IPS-18c (cell line): ENCODE data around the gene CTCFL.
"Not testable (repeated sequence)": the region's sequence is repeated elsewhere in the genome, so short reads cannot be mapped to it uniquely, and the experiment has no call there.

ENCODE experiments used
- H3K4me3 ChIP-seq: 2 replicates; pipeline ENCODE4 v1.7.0; 2013; ENCODE audit warnings: low read depth, mild to moderate bottlenecking, low read length, moderate library complexity; ENCODE audit not compliant: insufficient read depth
- H3K9me3 ChIP-seq: one replicate; pipeline ENCODE4 v1.6.1; 2013; ENCODE audit warnings: mild to moderate bottlenecking, low read length, moderate library complexity; ENCODE audit not compliant: control insufficient read depth, insufficient read depth

Gene CTCFL

DNA sequence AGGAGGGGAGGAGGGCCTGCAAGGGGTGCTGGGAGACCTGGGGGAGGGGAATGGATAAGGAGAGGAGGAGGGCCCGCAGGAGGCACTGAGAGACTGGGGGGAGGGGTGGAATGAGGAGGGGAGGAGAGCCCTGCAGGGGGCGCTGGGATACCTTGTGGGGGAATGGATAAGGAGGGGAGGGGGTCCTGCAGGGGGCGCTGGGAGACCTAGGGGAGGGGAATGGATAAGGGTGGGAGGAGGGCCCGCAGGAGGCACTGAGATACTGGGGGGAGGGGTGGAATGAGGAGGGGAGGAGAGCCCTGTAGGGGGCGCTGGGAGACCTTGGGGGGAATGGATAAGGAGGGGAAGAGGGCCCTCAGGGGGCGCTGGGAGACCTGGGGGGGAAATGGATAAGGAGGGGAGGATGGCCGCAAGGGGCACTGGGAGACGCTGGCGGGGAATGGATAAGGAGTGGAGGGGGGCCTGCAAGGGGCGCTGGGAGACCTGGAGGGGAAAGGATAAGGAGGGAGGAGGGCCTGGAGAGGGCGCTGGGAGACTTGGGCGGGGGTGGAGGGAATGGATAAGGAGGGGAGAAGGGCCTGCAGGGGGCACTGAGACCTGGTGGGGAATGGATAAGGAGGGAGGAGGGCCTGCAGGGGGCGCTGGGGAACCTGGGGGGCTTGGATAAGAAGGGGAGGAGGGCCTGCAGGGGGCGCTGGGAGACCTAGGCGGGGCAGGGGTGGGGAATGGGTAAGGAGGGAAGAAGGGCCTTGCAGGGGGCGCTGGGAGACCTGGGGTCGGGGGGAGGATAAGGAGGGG is 1.3 kb upstream of the CTCFL start:
- no peak overlapping the region for H3K4me3 ChIP-seq
- no peaks in the 10 kb centered on the region for H3K9me3 ChIP-seq

- Histone ChIP-seq H3K4me3 (no peak overlapping the region), H3K9me3 (no peaks in the 10 kb centered on the region)
These were observed 567 bp upstream of the CTCFL start for GRCh38 chr20:57525328-57526086.

DNA sequence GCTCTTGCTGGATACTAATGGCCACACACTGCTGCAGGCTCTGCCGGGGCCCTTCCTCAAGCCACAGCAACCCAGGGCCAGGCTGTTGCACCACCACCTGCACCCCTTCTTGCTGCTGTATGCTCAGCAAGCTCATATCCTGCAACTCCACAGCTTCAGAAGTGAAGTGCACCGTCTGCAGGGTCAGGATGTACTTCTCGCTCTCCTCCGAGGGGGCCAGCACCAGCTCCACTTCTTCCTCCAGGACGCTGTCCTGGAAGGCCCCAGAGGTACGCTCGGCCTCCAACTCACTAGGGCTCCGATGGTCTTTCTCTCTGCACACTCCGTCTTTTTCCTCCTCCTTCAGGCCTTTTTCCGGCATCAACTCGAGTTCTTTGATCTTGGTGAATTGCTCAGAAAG is 1.2 kb downstream of the CTCFL start:
- H3K9me3 ChIP-seq = no peaks in the 10 kb centered on the region
- no peak overlapping the region for H3K4me3 ChIP-seq

- no peaks in the 10 kb centered on the region for H3K9me3 ChIP-seq
- H3K4me3 ChIP-seq = no peak overlapping the region
These were observed 2.4 kb downstream of the CTCFL start for GRCh38 chr20:57522380-57523140.

- no peaks in the 10 kb centered on the region for H3K9me3 ChIP-seq
- no peak overlapping the region for H3K4me3 ChIP-seq
These were observed 7.0 kb downstream of the CTCFL start for GRCh38 chr20:57517904-57518303.

DNA sequence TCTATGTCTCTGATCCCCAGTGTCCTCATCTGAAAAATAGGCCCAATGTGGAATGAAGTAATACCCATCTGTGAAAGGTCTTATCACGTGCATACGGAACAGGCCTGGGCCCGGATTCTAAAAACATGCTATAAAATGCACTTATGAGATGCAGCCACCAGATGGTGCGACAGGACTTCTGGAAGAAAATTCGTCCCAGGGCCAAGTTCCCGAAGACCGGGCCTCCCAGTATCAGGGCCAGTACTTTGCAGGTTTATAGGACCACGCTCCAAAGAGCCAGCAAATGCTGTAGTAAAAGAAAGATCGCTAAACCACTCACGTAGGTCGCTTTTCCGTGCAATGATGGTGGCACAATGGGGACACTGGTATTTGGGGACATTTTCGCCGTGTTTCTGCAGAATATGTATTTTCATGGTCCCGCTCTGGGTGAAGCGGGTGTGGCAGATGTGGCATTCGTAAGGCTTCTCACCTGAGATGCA is 10.6 kb downstream of the CTCFL start:
- no peaks in the 10 kb centered on the region for H3K9me3 ChIP-seq
- no peak overlapping the region for H3K4me3 ChIP-seq

GRCh38 chr20:57513199-57513598 is 11.7 kb downstream of the CTCFL start:
- peaks cover 2% of the 10 kb centered on the region for H3K9me3 ChIP-seq
- H3K4me3 ChIP-seq = no peak overlapping the region

DNA sequence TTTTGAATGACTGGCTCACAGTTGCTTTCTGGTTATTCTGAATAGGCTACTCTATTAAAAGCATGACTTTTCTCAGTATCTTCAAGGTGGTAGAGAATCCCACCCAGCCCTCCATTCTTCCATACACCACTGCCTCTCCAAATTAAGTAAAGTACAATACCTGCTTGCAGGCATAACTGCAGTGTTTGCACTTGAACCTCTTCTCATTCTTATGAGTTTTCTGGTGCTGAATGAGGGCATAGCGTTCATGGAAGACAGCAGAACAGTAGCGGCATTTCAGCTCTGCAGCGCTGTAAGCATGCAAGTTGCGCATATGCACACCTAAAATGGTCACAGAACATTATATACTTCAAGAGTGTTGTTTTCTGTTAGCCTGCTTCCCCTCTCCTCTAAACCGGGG is 12.5 kb downstream of the CTCFL start:
- no peak overlapping the region for H3K4me3 ChIP-seq
- peaks cover 4% of the 10 kb centered on the region for H3K9me3 ChIP-seq

- not testable (repeated sequence) for H3K9me3 ChIP-seq, H3K4me3 ChIP-seq
These were observed 13.2 kb downstream of the CTCFL start for GRCh38 chr20:57511709-57512108.

- peaks cover 6% of the 10 kb centered on the region for H3K9me3 ChIP-seq
These were observed 15.2 kb downstream of the CTCFL start for GRCh38 chr20:57509665-57510237.

DNA sequence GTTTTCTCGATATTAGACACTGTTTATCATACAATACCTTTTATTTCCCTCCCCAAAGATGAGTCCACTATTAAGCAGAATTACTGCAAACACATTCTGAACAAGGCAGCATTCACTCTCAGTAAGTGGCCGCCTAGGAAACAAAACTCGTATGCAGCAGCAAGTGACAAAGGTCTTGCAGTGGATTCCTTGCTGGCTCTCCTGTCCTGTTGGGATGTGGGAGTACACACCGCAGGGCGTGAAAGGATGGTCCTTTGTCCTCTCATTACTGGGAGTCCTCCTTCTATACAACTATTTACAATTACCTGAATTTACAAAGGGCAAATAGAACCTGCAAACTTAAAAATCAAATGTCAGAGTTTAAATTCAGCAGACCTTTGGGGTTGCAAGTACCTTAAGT is 16.1 kb downstream of the CTCFL start:
- peaks cover 6% of the 10 kb centered on the region for H3K9me3 ChIP-seq
- H3K4me3 ChIP-seq = no peak overlapping the region

More at GRCh38 chr20:57509665-57510237, 15.2 kb downstream of the CTCFL start:
- no peak overlapping the region for H3K4me3 ChIP-seq

DNA sequence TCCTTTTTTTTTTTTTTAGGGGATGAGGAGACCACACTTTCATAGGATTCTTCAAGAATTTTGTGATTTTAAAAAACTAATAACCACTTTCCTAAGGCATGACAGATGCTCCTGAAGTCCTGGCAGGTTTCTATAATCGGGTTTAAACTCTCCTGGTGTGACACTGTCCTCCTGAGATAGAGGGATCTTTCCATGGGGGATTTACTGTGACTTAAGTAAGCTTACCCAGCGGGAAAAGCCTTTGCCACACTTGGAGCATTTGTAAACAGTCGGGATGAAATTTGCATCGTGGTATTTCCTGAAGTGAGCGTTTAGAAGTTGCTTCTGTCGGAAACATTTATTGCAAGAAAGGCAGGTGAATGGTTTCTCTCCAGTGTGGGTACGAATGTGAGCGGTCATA is 16.6 kb downstream of the CTCFL start:
- H3K4me3 ChIP-seq = no peak overlapping the region
- H3K9me3 ChIP-seq = peaks cover 6% of the 10 kb centered on the region

GRCh38 chr20:57507477-57507876 is 17.5 kb downstream of the CTCFL start:
- H3K9me3 ChIP-seq = peaks cover 6% of the 10 kb centered on the region
- H3K4me3 ChIP-seq = no peak overlapping the region

GRCh38 chr20:57505979-57506378 is 19.0 kb downstream of the CTCFL start:
- peaks cover 6% of the 10 kb centered on the region for H3K9me3 ChIP-seq
- H3K4me3 ChIP-seq = no peak overlapping the region; the same call in 1 of the 2 replicates

DNA sequence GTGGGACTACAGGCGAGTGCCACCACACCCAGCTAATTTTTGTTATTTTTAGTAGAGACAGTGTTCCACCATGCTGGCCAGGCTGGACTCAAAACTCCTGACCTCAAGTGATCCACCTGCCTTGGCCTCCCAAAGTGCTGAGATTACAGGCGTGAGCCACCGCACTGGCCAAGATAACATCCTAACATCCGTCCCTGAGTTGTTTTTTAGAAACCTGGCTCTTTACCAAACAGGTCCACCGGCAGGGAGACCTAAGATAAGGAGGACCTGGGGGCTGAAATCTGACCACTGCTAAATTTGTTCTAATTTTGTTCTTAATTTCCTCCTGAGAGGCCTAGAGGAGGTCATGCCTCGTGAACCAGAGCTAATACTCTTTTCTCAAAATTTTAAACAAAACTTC is 20.5 kb downstream of the CTCFL start:
- no peak overlapping the region for H3K4me3 ChIP-seq

DNA sequence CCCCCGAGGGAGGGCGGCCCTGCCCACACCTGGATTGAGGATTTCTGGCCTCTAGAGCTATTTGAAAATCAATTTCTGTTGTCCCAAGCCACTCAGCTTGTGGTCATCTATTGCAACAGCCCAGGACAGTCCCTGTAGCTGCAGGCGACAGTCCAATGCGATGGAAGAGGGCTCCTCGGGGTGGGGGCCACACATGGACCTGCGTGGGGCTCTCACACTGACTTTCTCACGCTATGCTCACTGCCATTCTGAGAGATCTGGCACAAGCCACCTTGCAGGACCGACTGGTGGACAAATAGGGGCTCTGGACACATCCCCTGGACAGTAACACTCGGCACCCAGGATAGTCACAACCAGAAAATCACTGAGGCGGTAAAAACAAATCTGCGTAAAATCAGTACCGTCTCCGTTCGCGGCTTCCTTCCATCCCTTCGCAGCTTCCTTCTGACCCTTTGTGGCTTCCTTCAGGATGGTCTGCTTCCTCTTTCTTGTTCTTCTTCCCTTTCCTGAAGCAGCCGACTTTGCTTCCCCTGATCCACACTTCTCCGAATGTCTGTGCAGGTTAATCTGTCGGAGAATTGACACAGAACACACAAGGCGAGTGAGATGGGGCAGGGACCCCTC is 21.8 kb downstream of the CTCFL start:
- no peak overlapping the region for H3K4me3 ChIP-seq

More for the DNA sequence above, 20.5 kb downstream of the CTCFL start:
- H3K9me3 ChIP-seq = peaks cover 6% of the 10 kb centered on the region

DNA sequence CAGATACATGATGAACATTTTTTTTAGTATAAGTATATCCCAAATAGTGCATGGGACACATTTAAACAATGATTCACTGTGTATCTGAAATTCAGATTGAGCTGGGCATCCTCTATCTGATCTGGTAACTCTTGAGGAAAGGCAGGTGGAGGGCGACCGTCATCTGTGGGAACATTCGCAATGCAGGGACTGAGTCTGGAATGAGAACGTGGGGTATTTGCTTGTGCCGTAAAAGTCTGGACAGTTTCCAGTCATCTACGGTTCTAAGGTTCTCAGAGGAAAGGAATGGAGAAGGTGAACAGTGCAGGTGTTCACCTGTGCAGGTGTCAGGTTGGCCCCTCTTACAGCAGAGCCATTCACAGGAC is 22.6 kb downstream of the CTCFL start:
- peaks cover under 1% of the 10 kb centered on the region for H3K9me3 ChIP-seq
- no peak overlapping the region for H3K4me3 ChIP-seq

More for the DNA sequence above, 21.8 kb downstream of the CTCFL start:
- H3K9me3 ChIP-seq = peaks cover 3% of the 10 kb centered on the region
